ENCODE measurements around the gene PTPRN2. TPM values are rescaled to one million over a fixed set of nuclear protein-coding genes. Genes with fewer than 3 reads are reported as not detected.
"Not testable (repeated sequence)": the region's sequence is repeated elsewhere in the genome, so short reads cannot be mapped to it uniquely, and the experiment has no call there.

Gene PTPRN2
- total and polyA plus RNA-seq, 7 donors, result 0.47 to 0.82 (median 0.51) TPM

DNA sequence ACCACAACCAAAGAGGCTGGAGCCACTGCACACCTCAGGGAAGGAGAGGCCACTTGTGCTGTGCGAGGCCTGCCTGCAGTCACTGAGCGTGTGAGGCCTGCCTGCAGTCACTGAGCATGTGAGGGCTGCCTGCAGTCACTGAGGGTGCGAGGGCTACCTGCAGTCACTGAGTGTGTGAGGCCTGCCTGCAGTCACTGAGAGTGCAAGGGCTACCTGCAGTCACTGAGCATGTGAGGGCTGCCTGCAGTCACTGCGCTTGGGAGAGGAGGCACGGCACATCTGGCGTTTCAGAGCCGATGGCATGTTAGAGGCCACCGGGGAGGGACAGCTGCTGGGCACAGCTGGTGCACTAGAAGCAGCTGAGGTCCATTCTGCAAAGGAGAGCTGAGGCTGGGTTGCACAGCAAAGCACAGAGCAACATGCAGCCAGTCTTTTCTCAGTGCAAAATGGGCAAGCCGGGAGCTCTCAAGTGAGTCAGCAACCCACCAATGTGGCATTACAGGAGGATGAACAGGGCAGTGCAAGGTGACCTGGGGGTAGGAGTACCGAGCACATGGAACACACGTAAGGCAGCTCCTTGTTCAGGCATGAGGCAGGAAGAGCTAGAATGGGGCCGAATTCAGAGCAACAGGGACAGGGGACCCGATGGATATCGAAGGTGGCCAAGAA is 540.1 kb downstream of the PTPRN2 start:
- Histone ChIP-seq H3K4me3 (no peak overlapping the region), H3K4me1 (no peaks in the 10 kb centered on the region), H3K9me3 (no peaks in the 10 kb centered on the region), H3K27me3 (ENCODE audit: insufficient read depth in 3 of 3, low read length in 2 of 3) (no peaks in the 10 kb centered on the region), H3K27ac (no peak overlapping the region), H3K36me3 (ENCODE audit: insufficient read depth in 1 of 2, low read depth in 1 of 2) (no peaks in the 10 kb centered on the region)
- TF ChIP-seq, protein P1, sequence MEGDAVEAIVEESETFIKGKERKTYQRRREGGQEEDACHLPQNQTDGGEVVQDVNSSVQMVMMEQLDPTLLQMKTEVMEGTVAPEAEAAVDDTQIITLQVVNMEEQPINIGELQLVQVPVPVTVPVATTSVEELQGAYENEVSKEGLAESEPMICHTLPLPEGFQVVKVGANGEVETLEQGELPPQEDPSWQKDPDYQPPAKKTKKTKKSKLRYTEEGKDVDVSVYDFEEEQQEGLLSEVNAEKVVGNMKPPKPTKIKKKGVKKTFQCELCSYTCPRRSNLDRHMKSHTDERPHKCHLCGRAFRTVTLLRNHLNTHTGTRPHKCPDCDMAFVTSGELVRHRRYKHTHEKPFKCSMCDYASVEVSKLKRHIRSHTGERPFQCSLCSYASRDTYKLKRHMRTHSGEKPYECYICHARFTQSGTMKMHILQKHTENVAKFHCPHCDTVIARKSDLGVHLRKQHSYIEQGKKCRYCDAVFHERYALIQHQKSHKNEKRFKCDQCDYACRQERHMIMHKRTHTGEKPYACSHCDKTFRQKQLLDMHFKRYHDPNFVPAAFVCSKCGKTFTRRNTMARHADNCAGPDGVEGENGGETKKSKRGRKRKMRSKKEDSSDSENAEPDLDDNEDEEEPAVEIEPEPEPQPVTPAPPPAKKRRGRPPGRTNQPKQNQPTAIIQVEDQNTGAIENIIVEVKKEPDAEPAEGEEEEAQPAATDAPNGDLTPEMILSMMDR (IDR thresholded peaks at IDR 0.05), result no peak
- DNase-seq (no peak), ATAC-seq (no peak)
- intact Hi-C loops (cut with DNase I), result no loop called here
- 52 to 56% (median 55%) methylated on average over 14 of the region's 14 CpGs for WGBS, 3 donors

DNA sequence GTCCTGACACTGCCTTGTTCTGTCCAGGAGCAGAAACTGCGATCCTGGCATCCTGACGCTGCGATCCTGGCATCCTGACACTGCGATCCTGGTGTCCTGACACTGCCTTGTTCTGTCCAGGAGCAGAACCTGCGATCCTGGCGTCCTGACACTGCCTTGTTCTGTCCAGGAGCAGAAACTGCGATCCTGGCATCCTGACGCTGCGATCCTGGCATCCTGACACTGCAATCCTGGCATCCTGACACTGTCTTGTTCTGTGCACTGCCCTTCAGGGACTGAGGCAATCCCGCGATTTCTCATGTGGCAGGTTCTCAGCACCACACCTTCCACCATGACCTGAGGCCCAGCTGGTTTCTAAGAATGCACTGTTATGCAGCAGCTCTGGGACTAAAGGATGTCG is 541.4 kb downstream of the PTPRN2 start:
- H3K9me3 ChIP-seq; intact Hi-C loops (cut with DNase I); H3K4me3 ChIP-seq; ATAC-seq; H3K27me3 ChIP-seq (ENCODE audit: insufficient read depth in 3 of 3, low read length in 2 of 3); DNase-seq; H3K4me1 ChIP-seq; H3K27ac ChIP-seq; H3K36me3 ChIP-seq (ENCODE audit: insufficient read depth in 1 of 2, low read depth in 1 of 2): not testable (repeated sequence)
- WGBS, 3 donors, result 58 to 66% (median 60%) methylated on average over 12 of the region's 12 CpGs

DNA sequence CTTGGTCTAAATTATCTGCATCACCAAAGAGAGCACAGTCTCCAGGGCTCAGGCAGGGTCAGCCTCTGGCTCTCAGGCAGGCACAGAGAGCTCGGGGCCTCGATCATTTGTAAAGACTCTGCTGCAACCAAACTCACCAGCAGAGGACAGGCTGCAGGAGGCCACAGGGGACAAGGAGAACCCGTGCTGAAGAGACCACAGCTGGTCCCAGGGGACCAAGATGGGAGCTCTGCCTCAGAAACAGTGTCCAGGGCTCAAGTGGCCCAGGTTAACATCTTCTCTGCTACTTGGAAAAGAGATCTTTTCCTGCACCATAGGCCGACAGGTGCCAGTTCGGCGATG is 543.2 kb downstream of the PTPRN2 start:
- Histone ChIP-seq H3K4me1 (no peaks in the 10 kb centered on the region), H3K36me3 (ENCODE audit: insufficient read depth in 1 of 2, low read depth in 1 of 2) (no peaks in the 10 kb centered on the region), H3K27ac (no peak overlapping the region), H3K27me3 (ENCODE audit: insufficient read depth in 3 of 3, low read length in 2 of 3) (no peaks in the 10 kb centered on the region), H3K9me3 (no peaks in the 10 kb centered on the region), H3K4me3 (no peak overlapping the region)
- intact Hi-C loops (cut with DNase I), result no loop called here
- ATAC-seq, result no peak
- TF ChIP-seq, protein P1 (IDR thresholded peaks at IDR 0.05), result no peak
- DNase-seq, result no peak
- 66 to 68% (median 67%) methylated on average over 6 of the region's 6 CpGs for WGBS, 3 donors

DNA sequence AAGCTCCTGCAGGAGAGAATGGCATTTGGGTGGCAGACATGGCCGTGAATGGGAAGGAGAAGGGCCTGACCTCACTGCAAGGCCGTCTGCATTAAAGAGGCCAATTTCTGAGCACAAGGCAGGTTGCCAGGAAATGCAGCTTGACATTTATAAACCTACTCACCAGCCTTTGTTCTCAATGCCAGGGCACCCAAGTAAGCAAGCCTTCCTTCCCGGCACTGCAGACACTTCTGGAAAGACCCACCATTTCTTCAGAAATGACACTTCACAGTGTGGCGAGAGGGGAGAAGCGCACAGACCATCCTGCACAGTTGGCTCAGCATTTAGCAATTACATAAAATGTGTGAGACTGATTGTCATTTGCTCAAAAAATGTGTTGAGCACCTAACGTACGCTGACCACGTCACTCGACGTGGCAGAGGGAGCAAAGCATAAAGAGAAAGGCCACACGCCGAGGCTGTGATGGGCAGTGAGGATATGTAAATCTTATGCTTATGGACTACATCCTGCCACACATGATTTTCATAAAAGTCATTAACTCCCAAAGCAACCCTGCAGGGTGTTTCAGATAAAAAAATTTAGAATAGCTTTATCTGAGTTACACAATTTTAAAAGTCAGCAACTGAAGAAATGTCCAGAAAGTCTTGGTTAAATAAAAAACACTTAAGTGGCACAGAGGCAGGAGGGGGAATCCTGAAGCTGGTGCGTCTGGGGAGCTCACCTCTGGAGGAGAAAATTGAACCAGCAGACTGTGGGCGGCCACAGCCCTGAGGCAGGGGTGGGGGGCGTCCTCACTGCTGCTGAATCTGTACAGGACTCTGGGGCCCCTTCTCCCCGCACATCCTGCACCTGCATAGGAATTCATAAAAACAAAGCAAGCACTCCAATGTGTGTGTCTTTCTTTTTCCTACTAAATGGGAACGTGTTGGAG is 543.8 kb downstream of the PTPRN2 start:
- H3K27ac ChIP-seq, result no peak overlapping the region
- H3K4me1 ChIP-seq, result no peaks in the 10 kb centered on the region
- no peaks in the 10 kb centered on the region for H3K36me3 ChIP-seq (ENCODE audit: insufficient read depth in 1 of 2, low read depth in 1 of 2)
- no peak for ATAC-seq
- no peaks in the 10 kb centered on the region for H3K9me3 ChIP-seq
- DNase-seq, result no peak
- no peak overlapping the region for H3K4me3 ChIP-seq
- whole genome bisulfite sequencing, 3 donors, result 60 to 65% (median 61%) methylated on average over 17 of the region's 17 CpGs
- intact Hi-C loops (cut with DNase I), result no loop called here
- no peaks in the 10 kb centered on the region for H3K27me3 ChIP-seq (ENCODE audit: insufficient read depth in 3 of 3, low read length in 2 of 3)
- TF ChIP-seq, protein P1 (IDR thresholded peaks at IDR 0.05), result no peak

DNA sequence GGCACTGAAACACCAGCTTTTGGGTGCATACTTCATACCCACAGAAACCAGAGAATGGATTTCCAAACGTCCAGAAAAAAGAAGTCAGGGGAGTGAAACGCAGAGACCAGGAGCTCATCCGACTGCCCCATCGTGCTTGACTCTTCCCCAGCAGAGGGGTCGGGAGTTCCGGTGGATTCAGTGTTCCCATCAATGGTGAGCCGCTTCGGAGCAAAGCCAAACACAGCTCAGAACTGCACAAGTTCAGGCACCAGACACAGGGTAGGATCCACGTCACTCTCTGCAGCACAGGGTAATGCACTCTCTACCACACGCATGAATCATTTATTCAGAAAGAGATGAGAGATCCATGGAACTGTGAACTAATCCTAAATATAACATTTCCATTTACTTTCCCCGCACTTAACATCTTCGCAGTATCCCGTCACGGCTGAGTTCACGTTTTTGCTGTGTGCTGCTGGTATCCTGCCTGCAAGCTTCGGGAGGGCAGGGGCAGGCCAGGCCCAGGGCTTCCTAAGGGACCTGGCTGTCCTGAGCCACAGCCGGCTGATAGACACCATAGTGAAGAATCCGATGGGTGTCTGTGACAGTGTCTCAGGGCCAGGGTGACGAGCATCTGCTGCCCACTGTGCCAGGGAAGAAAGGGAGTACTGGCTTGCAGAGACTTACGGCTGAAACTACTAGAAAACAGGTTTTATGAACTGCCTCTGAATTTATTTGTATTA is 545.3 kb downstream of the PTPRN2 start:
- Histone ChIP-seq H3K27ac (no peak overlapping the region), H3K27me3 (ENCODE audit: insufficient read depth in 3 of 3, low read length in 2 of 3) (no peaks in the 10 kb centered on the region), H3K4me1 (no peaks in the 10 kb centered on the region), H3K9me3 (no peaks in the 10 kb centered on the region), H3K36me3 (ENCODE audit: insufficient read depth in 1 of 2, low read depth in 1 of 2) (no peaks in the 10 kb centered on the region), H3K4me3 (no peak overlapping the region)
- no peak for DNase-seq
- intact Hi-C loops (cut with DNase I), result no loop called here
- no peak for ATAC-seq
- TF ChIP-seq, protein P1 (IDR thresholded peaks at IDR 0.05), result no peak
- 79 to 88% (median 82%) methylated on average over 20 of the region's 20 CpGs for WGBS, 3 donors

All from psoas muscle (tissue), 8 donors.